GM12874 (cell line): Measurements from ENCODE around the gene CPNE9.

ENCODE experiments used
- CTCF ChIP-seq: IDR thresholded peaks from 2 replicates; pipeline ENCODE4 v1.5.1; 2011; ENCODE audit warnings: low read depth, mild to moderate bottlenecking, control low read depth, low read length, moderate library complexity; ENCODE audit not compliant: insufficient read depth

The CPNE9 gene

GRCh38 chr3:9703736-9704346 lies at the start of gene CPNE9:
Gene CPNE9, plus strand, starts transcription at chr3:9703833. Its CDS starts 164 bp downstream, at chr3:9703997.
- no peak for TF ChIP-seq CTCF

GRCh38 chr3:9659849-9660248 lies 43.8 kb upstream of the CPNE9 start:
- TF ChIP-seq CTCF: no peak

- no peak for TF ChIP-seq CTCF
Observed at GRCh38 chr3:9660972-9661371, 42.7 kb upstream of the CPNE9 start.

- TF ChIP-seq CTCF: no peak
Observed at GRCh38 chr3:9664119-9664751, 39.4 kb upstream of the CPNE9 start.

GRCh38 chr3:9666704-9667445 lies 36.8 kb upstream of the CPNE9 start:
- no peak for TF ChIP-seq CTCF

GRCh38 chr3:9669277-9669676 lies 34.4 kb upstream of the CPNE9 start:
- TF ChIP-seq CTCF: no peak

- TF ChIP-seq CTCF: no peak
Observed at GRCh38 chr3:9669720-9670432, 33.8 kb upstream of the CPNE9 start.
